ENCODE measurements around the gene TRIM29. TPM values are rescaled to one million over a fixed set of nuclear protein-coding genes. Genes with fewer than 3 reads are reported as not detected.

Gene TRIM29
- total and polyA plus RNA-seq, 2 of the 4 experiments (the other 2 are of a cell fraction): not detected

DNA sequence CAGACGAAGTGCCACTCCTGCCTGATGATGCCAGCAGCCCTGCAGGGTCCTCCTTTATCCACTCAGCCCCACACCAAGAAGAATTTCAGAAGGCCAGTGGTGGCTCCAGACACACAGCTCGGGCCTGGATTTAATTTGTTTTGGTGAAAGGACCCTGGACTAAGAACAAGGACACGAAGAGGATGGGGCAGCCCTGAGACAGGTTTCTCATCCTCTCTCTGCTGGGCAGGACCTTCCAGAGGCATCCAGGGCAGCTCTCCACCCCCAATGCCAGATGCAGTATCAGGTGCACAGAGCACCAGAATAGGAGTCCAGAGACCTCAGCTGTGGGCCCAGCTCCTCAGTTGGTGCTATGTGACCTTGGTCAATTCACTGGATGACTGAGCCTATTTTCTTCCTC is 72.0 kb downstream of the TRIM29 start:
- WGBS, 2 experiments (ENCODE audit: extremely low coverage in 2 of 2, insufficient read length in 1 of 2): no CpG with 5 or more reads among the region's 3 CpGs
- no peak overlapping the region for H3K23ac ChIP-seq (ENCODE audit: low read depth, low read length)
- no peak overlapping the region for H2BK15ac ChIP-seq (ENCODE audit: low read depth, low read length)
- H3K27ac ChIP-seq (ENCODE audit: insufficient read depth, low read length): no peak overlapping the region
- H3K4me2 ChIP-seq (ENCODE audit: low read depth, low read length): no peak overlapping the region
- no peak overlapping the region for H3K14ac ChIP-seq (replicated peaks; ENCODE audit: low read depth, low read length)
- H2BK120ac ChIP-seq (ENCODE audit: low read depth, low read length): no peak overlapping the region
- no peak overlapping the region for H3K4me3 ChIP-seq (ENCODE audit: insufficient read depth, low read depth, low read length)
- ChIA-PET CTCF (no interaction called here), POLR2A (ENCODE audit: unreplicated experiment) (no interaction called here)
- no peak overlapping the region for H4K8ac ChIP-seq (ENCODE audit: low read depth in 2 of 2, low read length in 2 of 2)
- no peaks in the 10 kb centered on the region for H3K79me1 ChIP-seq (ENCODE audit: low read depth in 1 of 2, low read length in 2 of 2)
- DNase-seq: no peak
- H2AK9ac ChIP-seq (replicated peaks; ENCODE audit: low read depth, low read length, poor library complexity): no peak overlapping the region
- no peak overlapping the region for H3K18ac ChIP-seq (ENCODE audit: low read depth, low read length)
- no peaks in the 10 kb centered on the region for H4K20me1 ChIP-seq (ENCODE audit: insufficient read depth, low read length)
- H2AFZ ChIP-seq (replicated peaks; ENCODE audit: low read length, poor library complexity): no peak overlapping the region
- H3K56ac ChIP-seq (ENCODE audit: extremely low read depth, insufficient read depth, low read length): no peak overlapping the region
- H4K5ac ChIP-seq (ENCODE audit: low read depth, low read length): no peak overlapping the region
- H3K4ac ChIP-seq (ENCODE audit: low read depth, low read length): no peak overlapping the region
- intact Hi-C loops (cut with micrococcal nuclease): no loop called here
- H3K9me1 ChIP-seq (ENCODE audit: insufficient read depth, low read length): no peaks in the 10 kb centered on the region
- ATAC-seq (ENCODE audit: low read depth): no peak
- no peaks in the 10 kb centered on the region for H3K36me3 ChIP-seq (ENCODE audit: control insufficient read depth, insufficient read depth, low read length)
- H4K91ac ChIP-seq (ENCODE audit: insufficient read depth, low read depth, low read length): no peak overlapping the region
- H2AK5ac ChIP-seq (ENCODE audit: low read depth, low read length): no peak overlapping the region
- H3K9me3 ChIP-seq (ENCODE audit: control insufficient read depth, insufficient read depth, low read length): no peaks in the 10 kb centered on the region
- no peak overlapping the region for H2BK5ac ChIP-seq (ENCODE audit: low read depth, low read length, poor library complexity, severe bottlenecking)
- no peaks in the 10 kb centered on the region for H3K4me1 ChIP-seq (ENCODE audit: control insufficient read depth, insufficient read depth, low read length)
- peaks cover 21% of the 10 kb centered on the region for H3K27me3 ChIP-seq (ENCODE audit: control insufficient read depth, insufficient read depth, low read length)
- TF ChIP-seq, protein P1, sequence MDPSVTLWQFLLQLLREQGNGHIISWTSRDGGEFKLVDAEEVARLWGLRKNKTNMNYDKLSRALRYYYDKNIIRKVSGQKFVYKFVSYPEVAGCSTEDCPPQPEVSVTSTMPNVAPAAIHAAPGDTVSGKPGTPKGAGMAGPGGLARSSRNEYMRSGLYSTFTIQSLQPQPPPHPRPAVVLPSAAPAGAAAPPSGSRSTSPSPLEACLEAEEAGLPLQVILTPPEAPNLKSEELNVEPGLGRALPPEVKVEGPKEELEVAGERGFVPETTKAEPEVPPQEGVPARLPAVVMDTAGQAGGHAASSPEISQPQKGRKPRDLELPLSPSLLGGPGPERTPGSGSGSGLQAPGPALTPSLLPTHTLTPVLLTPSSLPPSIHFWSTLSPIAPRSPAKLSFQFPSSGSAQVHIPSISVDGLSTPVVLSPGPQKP (IDR thresholded peaks at IDR 0.05; ENCODE audit: borderline replicate concordance, low read depth, low read length): no peak
- TF ChIP-seq RAD21 (IDR thresholded peaks at IDR 0.05; ENCODE audit: low read length) (no peak), BHLHE40 (IDR thresholded peaks at IDR 0.05; ENCODE audit: low read depth, low read length) (no peak), POLR2A (IDR thresholded peaks at IDR 0.05; ENCODE audit: low read depth, low read length) (no peak), MAZ (IDR thresholded peaks at IDR 0.05; ENCODE audit: borderline replicate concordance, low read depth, low read length) (no peak), SMC3 (IDR thresholded peaks at IDR 0.05; ENCODE audit: low read depth, low read length) (no peak), CHD1 (IDR thresholded peaks at IDR 0.05; ENCODE audit: low read depth, low read length) (no peak), NFE2L2 (IDR thresholded peaks at IDR 0.05; ENCODE audit: low read depth, low read length) (no peak), RFX5 (IDR thresholded peaks at IDR 0.05; ENCODE audit: low read depth, low read length) (no peak), MAFK (IDR thresholded peaks at IDR 0.05; ENCODE audit: low read depth, low read length) (no peak), CEBPB (IDR thresholded peaks at IDR 0.05; ENCODE audit: low read depth, low read length) (no peak), MXI1 (IDR thresholded peaks at IDR 0.05; ENCODE audit: borderline replicate concordance, low read depth, low read length) (no peak), RCOR1 (IDR thresholded peaks at IDR 0.05; ENCODE audit: insufficient replicate concordance, low read length) (no peak), FOS (IDR thresholded peaks at IDR 0.05; ENCODE audit: low read depth, low read length) (no peak)
- TF ChIP-seq, protein P2, sequence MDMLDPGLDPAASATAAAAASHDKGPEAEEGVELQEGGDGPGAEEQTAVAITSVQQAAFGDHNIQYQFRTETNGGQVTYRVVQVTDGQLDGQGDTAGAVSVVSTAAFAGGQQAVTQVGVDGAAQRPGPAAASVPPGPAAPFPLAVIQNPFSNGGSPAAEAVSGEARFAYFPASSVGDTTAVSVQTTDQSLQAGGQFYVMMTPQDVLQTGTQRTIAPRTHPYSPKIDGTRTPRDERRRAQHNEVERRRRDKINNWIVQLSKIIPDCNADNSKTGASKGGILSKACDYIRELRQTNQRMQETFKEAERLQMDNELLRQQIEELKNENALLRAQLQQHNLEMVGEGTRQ (IDR thresholded peaks at IDR 0.05; ENCODE audit: low read depth, low read length): no peak
- TF ChIP-seq, protein P3, sequence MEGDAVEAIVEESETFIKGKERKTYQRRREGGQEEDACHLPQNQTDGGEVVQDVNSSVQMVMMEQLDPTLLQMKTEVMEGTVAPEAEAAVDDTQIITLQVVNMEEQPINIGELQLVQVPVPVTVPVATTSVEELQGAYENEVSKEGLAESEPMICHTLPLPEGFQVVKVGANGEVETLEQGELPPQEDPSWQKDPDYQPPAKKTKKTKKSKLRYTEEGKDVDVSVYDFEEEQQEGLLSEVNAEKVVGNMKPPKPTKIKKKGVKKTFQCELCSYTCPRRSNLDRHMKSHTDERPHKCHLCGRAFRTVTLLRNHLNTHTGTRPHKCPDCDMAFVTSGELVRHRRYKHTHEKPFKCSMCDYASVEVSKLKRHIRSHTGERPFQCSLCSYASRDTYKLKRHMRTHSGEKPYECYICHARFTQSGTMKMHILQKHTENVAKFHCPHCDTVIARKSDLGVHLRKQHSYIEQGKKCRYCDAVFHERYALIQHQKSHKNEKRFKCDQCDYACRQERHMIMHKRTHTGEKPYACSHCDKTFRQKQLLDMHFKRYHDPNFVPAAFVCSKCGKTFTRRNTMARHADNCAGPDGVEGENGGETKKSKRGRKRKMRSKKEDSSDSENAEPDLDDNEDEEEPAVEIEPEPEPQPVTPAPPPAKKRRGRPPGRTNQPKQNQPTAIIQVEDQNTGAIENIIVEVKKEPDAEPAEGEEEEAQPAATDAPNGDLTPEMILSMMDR (conservative IDR thresholded peaks at IDR 0.05; ENCODE audit: low read depth, low read length): no peak
- dilution Hi-C loops (cut with HindIII; ENCODE audit: low sequenced_read_pairs, unreplicated experiment): no loop called here
- H2BK20ac ChIP-seq (ENCODE audit: low read depth, low read length): no peak overlapping the region
- in situ Hi-C loops (cut with MboI; ENCODE audit: low sequenced_read_pairs): no loop called here
- no peak overlapping the region for H3K9ac ChIP-seq (ENCODE audit: low read depth, low read length)
- BruUV-seq (replicated peaks): no TSS peak

Measured in IMR-90 (cell line).